PC-9 (cell line): ENCODE data around the gene IGFLR1.

Source experiments
- EZH2 ChIP-seq: fragments of 200-600 bp; sonication (generic); IDR thresholded peaks from 2 replicates; pipeline ENCODE4 v1.8.0; 2017; ENCODE audit warnings: antibody characterized with exemption, low read depth
- TF ChIP-seq, protein P1 (sequence below): fragments of 200-600 bp; sonication (generic); conservative IDR thresholded peaks from 2 replicates; pipeline ENCODE4 v1.6.1; 2017; ENCODE audit warnings: mixed run types, antibody characterized with exemption, mild to moderate bottlenecking, moderate library complexity

DNA sequence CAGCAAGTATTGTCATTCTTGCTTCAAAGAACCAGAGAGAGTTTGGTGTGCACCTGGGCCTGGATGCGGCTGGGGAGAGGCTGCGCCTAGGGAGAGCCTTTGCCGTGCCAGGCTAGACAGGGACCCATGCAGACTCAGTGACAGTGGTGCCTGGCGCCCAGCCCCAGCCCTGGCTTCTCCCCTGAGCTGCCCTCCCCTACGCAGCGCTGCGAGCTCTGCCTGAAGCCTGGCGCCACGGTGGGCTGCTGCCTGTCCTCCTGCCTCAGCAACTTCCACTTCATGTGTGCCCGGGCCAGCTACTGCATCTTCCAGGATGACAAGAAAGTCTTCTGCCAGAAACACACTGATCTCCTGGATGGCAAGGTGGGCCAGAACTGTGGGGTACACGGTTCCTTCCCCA is 12.5 kb downstream of the IGFLR1 start:
- TF ChIP-seq, protein P1, sequence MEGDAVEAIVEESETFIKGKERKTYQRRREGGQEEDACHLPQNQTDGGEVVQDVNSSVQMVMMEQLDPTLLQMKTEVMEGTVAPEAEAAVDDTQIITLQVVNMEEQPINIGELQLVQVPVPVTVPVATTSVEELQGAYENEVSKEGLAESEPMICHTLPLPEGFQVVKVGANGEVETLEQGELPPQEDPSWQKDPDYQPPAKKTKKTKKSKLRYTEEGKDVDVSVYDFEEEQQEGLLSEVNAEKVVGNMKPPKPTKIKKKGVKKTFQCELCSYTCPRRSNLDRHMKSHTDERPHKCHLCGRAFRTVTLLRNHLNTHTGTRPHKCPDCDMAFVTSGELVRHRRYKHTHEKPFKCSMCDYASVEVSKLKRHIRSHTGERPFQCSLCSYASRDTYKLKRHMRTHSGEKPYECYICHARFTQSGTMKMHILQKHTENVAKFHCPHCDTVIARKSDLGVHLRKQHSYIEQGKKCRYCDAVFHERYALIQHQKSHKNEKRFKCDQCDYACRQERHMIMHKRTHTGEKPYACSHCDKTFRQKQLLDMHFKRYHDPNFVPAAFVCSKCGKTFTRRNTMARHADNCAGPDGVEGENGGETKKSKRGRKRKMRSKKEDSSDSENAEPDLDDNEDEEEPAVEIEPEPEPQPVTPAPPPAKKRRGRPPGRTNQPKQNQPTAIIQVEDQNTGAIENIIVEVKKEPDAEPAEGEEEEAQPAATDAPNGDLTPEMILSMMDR, result no peak
- TF ChIP-seq EZH2, result no peak
